Kidney epithelial cell (primary cell): Measurements from ENCODE around the gene VGF. TPM values are rescaled to one million over a fixed set of nuclear protein-coding genes. Genes with fewer than 3 reads are reported as not detected.

Source experiments
- DNase-seq: peaks from one replicate; pipeline ENCODE4 v3.0.0-alpha.2; 2010; ENCODE audit warnings: low read depth
- H3K27me3 ChIP-seq: 2 replicates; pipeline ENCODE4 v1.6.0; 2011; ENCODE audit warnings: low read length; ENCODE audit not compliant: control insufficient read depth, insufficient read depth
- H3K36me3 ChIP-seq: 2 replicates; pipeline ENCODE4 v1.5.1; 2011; ENCODE audit warnings: low read length; ENCODE audit not compliant: control insufficient read depth, insufficient read depth
- H3K4me3 ChIP-seq: 2 replicates; pipeline ENCODE4 v1.5.1; 2011; ENCODE audit warnings: low read depth, mild to moderate bottlenecking, control low read depth, low read length
- CTCF ChIP-seq: IDR thresholded peaks from 2 replicates; pipeline ENCODE4 v1.5.1; 2011; ENCODE audit warnings: mild to moderate bottlenecking, moderate library complexity, low read length, control low read depth, inconsistent platforms; ENCODE audit not compliant: insufficient read depth, poor library complexity, severe bottlenecking
- total RNA-seq: library from RNA; depleted of rRNA; stranded (reverse); fragments of >200 nt; gene quantifications from 2 replicates; pipeline ENCODE4 v1.2.3, GENCODE V29; 2015

The VGF gene
- total RNA-seq, 1 donor from 2014 or later: 17.8 TPM

GRCh38 chr7:101180130-101180755, 14.9 kb upstream of the VGF start, which contains the start of gene NAT16:
TSS of gene NAT16 (minus strand) at chr7:101180293. CDS start at chr7:101174807, 5,486 bp downstream.
- H3K4me3 ChIP-seq: no peak within 1 kb of the TSS
- no peaks in the 10 kb centered on the region for H3K36me3 ChIP-seq
- H3K27me3 ChIP-seq: peaks cover 46% of the 10 kb centered on the region
- DNase-seq: no peak
- no peak for TF ChIP-seq CTCF

GRCh38 chr7:101179713-101180112, 14.3 kb upstream of the VGF start:
- TF ChIP-seq CTCF: no peak
- no peak for DNase-seq
- no peak overlapping the region for H3K4me3 ChIP-seq
- H3K27me3 ChIP-seq: peaks cover 51% of the 10 kb centered on the region
- no peaks in the 10 kb centered on the region for H3K36me3 ChIP-seq

- no peak overlapping the region for H3K4me3 ChIP-seq
- no peak for DNase-seq
- no peaks in the 10 kb centered on the region for H3K36me3 ChIP-seq
- TF ChIP-seq CTCF: no peak
- H3K27me3 ChIP-seq: peaks cover 57% of the 10 kb centered on the region
Observed at GRCh38 chr7:101179117-101179516, 13.7 kb upstream of the VGF start.

- no peaks in the 10 kb centered on the region for H3K36me3 ChIP-seq
- DNase-seq: no peak
- no peak for TF ChIP-seq CTCF
- no peak overlapping the region for H3K4me3 ChIP-seq
- H3K27me3 ChIP-seq: peaks cover 70% of the 10 kb centered on the region
Observed at GRCh38 chr7:101177644-101178043, 12.3 kb upstream of the VGF start.

GRCh38 chr7:101175664-101176063, 10.3 kb upstream of the VGF start:
- no peak overlapping the region for H3K4me3 ChIP-seq
- peaks cover 86% of the 10 kb centered on the region for H3K27me3 ChIP-seq
- no peak for DNase-seq
- no peaks in the 10 kb centered on the region for H3K36me3 ChIP-seq
- no peak for TF ChIP-seq CTCF

GRCh38 chr7:101174322-101174854, 9.0 kb upstream of the VGF start:
- TF ChIP-seq CTCF: no peak
- Histone ChIP-seq H3K27me3 (peaks cover 86% of the 10 kb centered on the region), H3K36me3 (no peaks in the 10 kb centered on the region), H3K4me3 (no peak overlapping the region)
- DNase-seq: no peak
